Stomach (tissue), 4 donors: ENCODE data around the gene AKAP12.

ENCODE experiments used
- POLR2A ChIP-seq, 4 donors: fragments of 450-650 bp; IDR thresholded peaks; one replicate each; pipeline ENCODE4 v1.6.1; 2016; ENCODE audit warnings: antibody characterized with exemption in 4 of 4, control low read depth in 2 of 4, mild to moderate bottlenecking in 1 of 4, moderate library complexity in 1 of 4
- POLR2AphosphoS5 ChIP-seq, 3 donors: sonication (generic); formaldehyde crosslinking; IDR thresholded peaks; one replicate each; pipeline ENCODE4 v1.6.1; 2016; ENCODE audit warnings: antibody characterized with exemption in 3 of 3
- TF ChIP-seq, protein P1 (sequence below), 7 experiments: fragments of 450-650 bp in 4 of 7; fragments of 200-600 bp in 3 of 7; sonication (generic) in 3 of 7; IDR thresholded peaks; one replicate each; pipeline ENCODE4 v1.5.1; 2016 to 2019; ENCODE audit warnings: antibody characterized with exemption in 7 of 7, control low read depth in 2 of 7, mild to moderate bottlenecking in 1 of 7

GRCh38 chr6:151279891-151280290 lies 40.1 kb downstream of the AKAP12 start:
- no peak for TF ChIP-seq POLR2A (IDR thresholded peaks at IDR 0.05)
- TF ChIP-seq, protein P1, sequence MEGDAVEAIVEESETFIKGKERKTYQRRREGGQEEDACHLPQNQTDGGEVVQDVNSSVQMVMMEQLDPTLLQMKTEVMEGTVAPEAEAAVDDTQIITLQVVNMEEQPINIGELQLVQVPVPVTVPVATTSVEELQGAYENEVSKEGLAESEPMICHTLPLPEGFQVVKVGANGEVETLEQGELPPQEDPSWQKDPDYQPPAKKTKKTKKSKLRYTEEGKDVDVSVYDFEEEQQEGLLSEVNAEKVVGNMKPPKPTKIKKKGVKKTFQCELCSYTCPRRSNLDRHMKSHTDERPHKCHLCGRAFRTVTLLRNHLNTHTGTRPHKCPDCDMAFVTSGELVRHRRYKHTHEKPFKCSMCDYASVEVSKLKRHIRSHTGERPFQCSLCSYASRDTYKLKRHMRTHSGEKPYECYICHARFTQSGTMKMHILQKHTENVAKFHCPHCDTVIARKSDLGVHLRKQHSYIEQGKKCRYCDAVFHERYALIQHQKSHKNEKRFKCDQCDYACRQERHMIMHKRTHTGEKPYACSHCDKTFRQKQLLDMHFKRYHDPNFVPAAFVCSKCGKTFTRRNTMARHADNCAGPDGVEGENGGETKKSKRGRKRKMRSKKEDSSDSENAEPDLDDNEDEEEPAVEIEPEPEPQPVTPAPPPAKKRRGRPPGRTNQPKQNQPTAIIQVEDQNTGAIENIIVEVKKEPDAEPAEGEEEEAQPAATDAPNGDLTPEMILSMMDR (IDR thresholded peaks at IDR 0.05) = no peak
- TF ChIP-seq POLR2AphosphoS5 (IDR thresholded peaks at IDR 0.05) = no peak
